Kasumi-1 (cell line): ENCODE results near the gene GSG1L.
A peak's percentile ranks its signal among the peaks of the same experiment; 100 is the strongest.

Experiments used
- DNase-seq, 2 experiments: peaks; one replicate each; lab custom pipeline; 2025; lab: John Stamatoyannopoulos, UW

Gene GSG1L

GRCh38 chr16:28063591-28064061 is at the start of gene GSG1L:
Gene GSG1L, minus strand, starts transcription at chr16:28063714. Its CDS starts 290 bp downstream, at chr16:28063424.
- no peak for DNase-seq

- no peak for DNase-seq
These were observed 49.4 kb upstream of the GSG1L start for GRCh38 chr16:28112908-28113307.

- no peak for DNase-seq
These were observed 47.5 kb upstream of the GSG1L start for GRCh38 chr16:28110977-28111376.

GRCh38 chr16:28110479-28110878 is 47.0 kb upstream of the GSG1L start:
- peak; percentile 38 to 57 for DNase-seq

GRCh38 chr16:28110074-28110473 is 46.6 kb upstream of the GSG1L start:
- no peak for DNase-seq

- DNase-seq = peak; percentile 37 to 45
These were observed 45.2 kb upstream of the GSG1L start for GRCh38 chr16:28108590-28109247.

GRCh38 chr16:28107232-28107631 is 43.7 kb upstream of the GSG1L start:
- DNase-seq = no peak

- no peak for DNase-seq
These were observed 43.1 kb upstream of the GSG1L start for GRCh38 chr16:28106467-28107215.

- DNase-seq = no peak
These were observed 42.4 kb upstream of the GSG1L start for GRCh38 chr16:28105954-28106353.

GRCh38 chr16:28105297-28105696 is 41.8 kb upstream of the GSG1L start:
- no peak for DNase-seq

GRCh38 chr16:28104404-28104803 is 40.9 kb upstream of the GSG1L start:
- no peak for DNase-seq

- DNase-seq = no peak
These were observed 40.1 kb upstream of the GSG1L start for GRCh38 chr16:28103516-28104170.

- DNase-seq = no peak
These were observed 38.0 kb upstream of the GSG1L start for GRCh38 chr16:28101533-28101890.

- DNase-seq = no peak
These were observed 37.5 kb upstream of the GSG1L start for GRCh38 chr16:28100810-28101532.

GRCh38 chr16:28098959-28099945 is 35.7 kb upstream of the GSG1L start:
- DNase-seq = no peak

GRCh38 chr16:28098171-28098958 is 34.9 kb upstream of the GSG1L start:
- DNase-seq = no peak

GRCh38 chr16:28096983-28097899 is 33.7 kb upstream of the GSG1L start:
- DNase-seq = no peak

- DNase-seq = no peak
These were observed 29.8 kb upstream of the GSG1L start for GRCh38 chr16:28093385-28093725.

GRCh38 chr16:28092721-28093384 is 29.3 kb upstream of the GSG1L start:
- DNase-seq = no peak
